Stimulated activated CD8-positive, alpha-beta memory T cell treated with anti-CD3 and anti-CD28 coated beads, Interleukin-7, amount 100 ng/mL, for 24 hours (primary cell): ENCODE measurements around the gene RNU7-1.
A peak's percentile ranks its signal among the peaks of the same experiment; 100 is the strongest.

Source experiments
- DNase-seq: peaks from one replicate; pipeline ENCODE4 v3.0.0-alpha.2; 2020; ENCODE audit warnings: low read depth

The RNU7-1 gene

GRCh38 chr12:6937481-6938352 lies 5.9 kb upstream of the RNU7-1 start:
- DNase-seq: peak; percentile 81

DNA sequence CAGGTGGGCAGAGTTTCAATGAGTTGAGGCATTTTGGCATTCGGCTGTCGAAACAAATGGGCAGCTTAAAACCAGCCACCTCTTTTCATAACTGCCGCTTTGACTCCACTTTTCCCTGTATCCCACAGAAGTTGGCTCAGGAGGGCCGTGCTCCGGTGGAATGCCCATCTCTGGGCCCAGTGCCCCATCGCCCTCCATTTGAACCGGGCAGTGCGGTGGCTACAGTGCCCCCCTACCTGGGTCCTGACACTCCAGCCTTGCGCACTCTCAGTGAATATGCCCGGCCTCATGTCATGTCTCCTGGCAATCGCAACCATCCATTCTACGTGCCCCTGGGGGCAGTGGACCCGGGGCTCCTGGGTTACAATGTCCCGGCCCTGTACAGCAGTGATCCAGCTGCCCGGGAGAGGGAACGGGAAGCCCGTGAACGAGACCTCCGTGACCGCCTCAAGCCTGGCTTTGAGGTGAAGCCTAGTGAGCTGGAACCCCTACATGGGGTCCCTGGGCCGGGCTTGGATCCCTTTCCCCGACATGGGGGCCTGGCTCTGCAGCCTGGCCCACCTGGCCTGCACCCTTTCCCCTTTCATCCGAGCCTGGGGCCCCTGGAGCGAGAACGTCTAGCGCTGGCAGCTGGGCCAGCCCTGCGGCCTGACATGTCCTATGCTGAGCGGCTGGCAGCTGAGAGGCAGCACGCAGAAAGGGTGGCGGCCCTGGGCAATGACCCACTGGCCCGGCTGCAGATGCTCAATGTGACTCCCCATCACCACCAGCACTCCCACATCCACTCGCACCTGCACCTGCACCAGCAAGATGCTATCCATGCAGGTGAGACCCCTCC lies 5.0 kb upstream of the RNU7-1 start:
- no peak for DNase-seq

DNA sequence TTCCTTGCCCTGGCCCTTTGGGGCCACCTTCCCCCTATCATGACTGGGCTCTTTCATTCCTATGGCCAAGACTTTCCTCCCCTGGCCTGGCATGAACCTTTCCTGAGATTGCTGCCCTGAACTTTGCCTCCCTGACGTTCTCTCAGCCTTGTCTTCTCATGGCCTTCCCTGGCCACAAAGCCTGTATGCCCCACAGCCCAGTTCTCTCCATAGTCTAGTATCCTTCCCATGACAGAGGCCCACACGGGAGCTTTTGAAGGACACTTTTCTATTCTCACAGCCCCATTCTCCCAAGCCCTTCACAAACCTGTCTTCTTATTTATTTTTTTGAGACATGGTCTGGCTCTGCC lies 4.5 kb upstream of the RNU7-1 start:
- DNase-seq: no peak

- no peak for DNase-seq
These were observed 2.3 kb upstream of the RNU7-1 start for GRCh38 chr12:6941267-6941666.

- DNase-seq: no peak
These were observed 1.8 kb upstream of the RNU7-1 start for GRCh38 chr12:6941782-6942181.

DNA sequence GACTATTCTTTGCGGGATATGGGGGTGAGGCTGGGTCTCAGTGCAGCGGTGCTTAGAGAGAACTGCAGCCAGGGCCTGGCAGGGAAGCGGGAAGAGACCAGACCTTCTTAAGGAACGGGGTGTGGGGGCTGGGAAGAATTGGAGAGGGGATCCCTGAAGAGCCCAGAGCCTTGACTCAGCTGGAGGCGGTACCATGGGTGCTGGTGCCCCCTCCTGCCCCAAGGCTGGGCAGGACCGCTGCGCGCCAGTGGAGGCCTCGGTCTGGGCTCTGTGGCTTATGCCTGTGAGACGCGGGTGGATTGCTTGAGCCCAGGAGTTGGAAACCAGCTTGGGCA lies 1.3 kb upstream of the RNU7-1 start:
- DNase-seq: no peak

GRCh38 chr12:6943389-6943721 lies 261 bp upstream of the RNU7-1 start:
- DNase-seq: no peak

DNA sequence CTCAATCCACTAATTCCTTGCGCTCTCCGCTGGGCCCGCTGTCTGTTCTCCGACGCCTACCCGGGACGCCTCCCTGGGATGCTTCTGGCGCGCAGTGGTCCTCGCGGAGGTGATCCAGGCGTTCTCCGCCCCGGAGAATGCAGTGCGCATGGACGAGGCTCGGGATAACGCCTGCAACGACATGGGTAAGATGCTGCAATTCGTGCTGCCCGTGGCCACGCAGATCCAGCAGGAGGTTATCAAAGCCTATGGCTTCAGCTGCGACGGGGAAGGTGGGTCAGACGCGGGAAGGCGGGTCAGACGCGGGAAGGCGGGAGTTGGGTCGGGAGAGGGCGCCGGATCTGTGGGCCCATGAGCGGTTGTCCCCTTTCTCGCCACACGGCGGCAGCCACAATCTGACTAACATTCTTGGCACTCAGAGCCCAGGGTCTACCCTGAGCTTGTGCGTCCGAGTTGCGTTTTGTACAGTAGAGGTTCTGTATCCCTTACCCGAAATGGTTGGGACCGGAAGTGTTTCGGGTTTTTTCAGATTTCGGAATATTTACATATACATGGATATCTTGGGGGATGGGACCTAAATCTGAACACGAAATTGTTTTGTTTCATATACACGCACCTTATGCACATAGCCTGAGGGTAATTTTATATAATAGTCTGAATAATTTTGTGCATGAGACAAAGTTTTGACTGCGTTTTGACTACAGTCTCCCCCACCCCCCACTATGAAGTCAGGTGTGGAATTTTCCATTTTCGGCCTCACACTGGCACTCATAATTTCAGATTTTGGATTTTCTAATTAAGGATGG lies 968 bp downstream of the RNU7-1 start:
- DNase-seq: peak; percentile 67

DNA sequence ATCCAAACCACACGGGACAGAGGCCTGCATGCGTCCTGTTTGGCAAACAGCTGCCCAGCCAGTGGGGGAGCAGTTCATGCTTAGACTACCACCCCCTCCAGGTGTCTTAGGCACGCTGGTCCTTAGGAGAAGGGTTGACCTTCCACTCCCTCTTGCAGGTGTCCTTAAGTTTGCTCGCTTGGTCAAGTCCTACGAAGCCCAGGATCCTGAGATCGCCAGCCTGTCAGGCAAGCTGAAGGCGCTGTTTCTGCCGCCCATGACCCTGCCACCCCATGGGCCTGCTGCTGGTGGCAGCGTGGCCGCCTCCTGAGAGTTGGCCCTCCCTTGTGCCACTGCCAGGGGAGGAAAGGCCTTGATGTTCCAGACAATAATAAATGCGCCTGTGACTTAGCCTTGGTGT lies 2.0 kb downstream of the RNU7-1 start:
- DNase-seq: no peak

DNA sequence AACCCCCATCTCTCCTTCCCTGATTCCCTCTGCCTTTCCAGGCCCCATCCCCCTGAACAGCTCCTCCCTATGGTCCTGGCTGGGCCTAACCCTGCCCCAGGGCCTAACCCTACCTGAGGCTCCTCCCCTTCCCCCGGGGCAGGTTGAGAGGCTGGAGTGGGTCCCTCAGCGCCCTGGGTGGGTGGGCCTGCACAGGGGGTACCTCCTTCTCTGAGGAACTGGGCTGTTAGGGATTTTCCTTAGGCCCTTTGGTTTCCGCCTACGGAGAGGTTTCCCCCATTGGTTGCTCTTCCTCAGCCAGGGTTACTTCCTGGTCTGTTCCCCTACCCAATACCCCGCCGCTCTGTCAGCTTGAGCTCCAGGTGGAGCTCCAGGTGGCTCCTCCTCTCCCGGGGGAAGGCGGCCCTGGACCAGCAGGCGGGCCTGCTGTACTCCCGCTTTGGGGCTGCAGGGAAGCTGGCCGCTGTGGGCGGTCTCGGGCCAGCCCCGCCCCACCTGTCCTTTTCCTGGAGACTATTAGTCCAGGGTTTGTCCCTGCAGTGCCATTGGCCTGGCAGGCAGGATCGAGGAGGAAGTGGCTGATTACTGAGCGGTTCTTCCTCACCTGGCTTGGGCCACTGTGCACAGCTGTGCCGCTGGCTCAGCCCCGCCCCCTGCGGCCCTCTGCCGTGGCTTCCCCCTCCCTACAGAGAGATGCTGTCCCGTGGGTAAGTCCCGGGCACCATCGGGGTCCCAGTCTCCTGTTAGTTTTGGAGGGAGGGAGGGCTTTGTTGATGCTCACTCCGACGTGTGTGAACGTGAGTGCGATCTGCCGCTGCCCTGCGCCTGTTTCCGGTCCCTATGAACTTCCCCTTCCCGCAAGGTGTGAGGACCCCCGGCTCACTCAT lies 2.7 kb downstream of the RNU7-1 start:
- DNase-seq: no peak

DNA sequence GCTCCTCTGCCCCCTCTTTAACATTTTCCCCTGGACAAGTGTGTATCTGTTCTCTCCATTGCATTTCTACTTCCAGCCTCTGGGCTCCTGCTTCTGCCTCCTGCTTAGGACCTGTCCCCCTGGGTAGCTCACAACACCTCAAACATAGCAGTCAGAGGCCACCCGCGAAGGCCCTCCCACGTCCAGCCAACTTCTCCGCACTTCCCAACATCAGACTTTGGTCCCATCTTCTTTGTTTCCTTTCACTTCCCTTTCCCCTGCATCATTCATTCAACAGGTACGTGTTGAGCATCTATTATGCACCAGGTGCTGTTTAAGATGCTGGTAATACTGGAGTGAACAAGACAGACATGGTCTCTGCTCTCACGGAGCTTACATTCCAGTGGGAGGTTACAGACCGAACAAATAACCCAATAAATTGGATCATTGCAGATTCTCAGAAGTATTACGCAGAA lies 3.3 kb downstream of the RNU7-1 start:
- DNase-seq: no peak

GRCh38 chr12:6947615-6948014 lies 4.0 kb downstream of the RNU7-1 start:
- no peak for DNase-seq

DNA sequence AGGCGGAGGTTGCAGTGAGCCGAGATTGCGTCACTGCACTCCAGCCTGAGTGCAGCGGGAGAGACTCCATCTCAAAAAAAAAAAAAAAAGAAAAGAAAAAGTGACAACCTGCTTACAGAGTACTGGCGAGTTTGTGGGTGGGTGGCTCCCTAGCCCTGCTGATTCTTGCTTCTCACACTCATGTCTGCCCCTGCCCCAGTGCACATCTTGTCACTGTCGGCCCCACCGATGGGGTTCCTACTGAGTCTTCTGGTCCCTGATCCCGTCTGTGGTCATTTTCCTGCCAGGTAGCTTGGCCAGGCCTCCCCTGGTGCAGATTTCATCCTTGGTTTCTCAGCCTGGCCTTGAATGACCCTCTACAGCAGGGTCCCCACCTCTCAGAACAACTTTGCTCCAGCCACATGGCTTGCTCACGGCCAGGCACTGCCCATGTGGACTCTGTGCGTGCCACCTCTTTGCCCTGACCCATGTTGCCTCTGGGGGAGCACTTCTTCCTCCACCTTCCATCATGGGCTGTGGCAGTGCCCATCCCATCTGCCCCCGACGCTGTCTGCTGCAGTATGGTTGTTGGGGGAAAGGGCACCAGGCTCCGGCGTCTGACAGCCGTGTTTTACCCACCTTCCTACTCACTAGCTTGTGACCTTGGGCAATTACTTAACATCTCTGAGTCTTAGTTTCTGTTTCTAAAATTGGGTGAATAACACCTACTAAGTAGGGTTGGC lies 5.4 kb downstream of the RNU7-1 start:
- no peak for DNase-seq

DNA sequence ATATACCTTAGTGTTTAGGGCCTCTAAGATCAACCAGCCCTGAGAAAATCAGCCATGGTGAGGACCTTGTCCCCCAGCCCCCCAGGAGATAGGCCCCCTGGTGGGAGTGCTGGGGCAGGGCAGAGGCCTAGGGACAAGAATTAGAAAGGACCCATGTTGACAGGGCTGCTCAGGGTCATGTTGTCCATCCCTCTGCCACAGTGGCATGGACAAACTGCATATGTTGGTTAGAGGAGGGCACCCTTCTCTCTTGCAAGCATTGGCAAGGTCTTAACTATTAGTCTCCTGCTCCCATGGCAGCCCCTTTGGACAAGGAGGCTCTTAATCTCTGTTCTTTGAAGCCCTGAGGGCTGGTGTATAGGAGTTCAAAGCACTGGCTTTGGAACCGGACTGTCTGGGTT lies 6.8 kb downstream of the RNU7-1 start:
- DNase-seq: no peak

DNA sequence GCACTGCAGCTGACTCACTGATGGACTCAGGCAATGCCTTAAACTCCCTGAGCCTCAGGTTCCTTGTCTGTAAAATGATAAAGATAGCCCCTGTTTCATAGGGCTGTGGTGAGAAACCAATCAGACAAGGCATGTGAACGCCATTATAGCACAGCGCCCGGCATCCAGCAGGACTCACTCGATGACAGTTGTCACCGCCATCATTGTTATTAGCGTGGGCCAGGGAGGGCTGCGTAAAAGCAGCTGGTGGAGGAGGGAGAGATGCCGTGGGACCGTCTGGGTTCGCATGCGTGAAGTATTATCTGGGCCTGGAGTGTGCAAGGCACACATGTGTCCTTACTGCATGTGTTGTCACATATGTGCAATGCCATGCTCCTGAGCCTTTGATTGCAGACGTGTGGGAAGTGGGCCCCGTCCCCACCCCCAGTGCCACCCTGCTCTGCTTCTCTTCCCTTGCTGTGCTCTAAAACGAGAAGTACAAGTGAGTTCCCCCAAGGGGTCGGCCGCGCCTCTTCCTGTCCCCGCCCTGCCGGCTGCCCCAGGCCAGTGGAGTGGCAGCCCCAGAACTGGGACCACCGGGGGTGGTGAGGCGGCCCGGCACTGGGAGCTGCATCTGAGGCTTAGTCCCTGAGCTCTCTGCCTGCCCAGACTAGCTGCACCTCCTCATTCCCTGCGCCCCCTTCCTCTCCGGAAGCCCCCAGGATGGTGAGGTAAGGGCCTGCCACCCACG lies 7.4 kb downstream of the RNU7-1 start, which contains the start of gene PTPN6:
TSS of gene PTPN6 (plus strand) at position 546 of the 730 bp plus-strand sequence. CDS start at position 703, 157 bp downstream.
- no peak for DNase-seq

- no peak for DNase-seq
These were observed 8.0 kb downstream of the RNU7-1 start for GRCh38 chr12:6951551-6952120.

DNA sequence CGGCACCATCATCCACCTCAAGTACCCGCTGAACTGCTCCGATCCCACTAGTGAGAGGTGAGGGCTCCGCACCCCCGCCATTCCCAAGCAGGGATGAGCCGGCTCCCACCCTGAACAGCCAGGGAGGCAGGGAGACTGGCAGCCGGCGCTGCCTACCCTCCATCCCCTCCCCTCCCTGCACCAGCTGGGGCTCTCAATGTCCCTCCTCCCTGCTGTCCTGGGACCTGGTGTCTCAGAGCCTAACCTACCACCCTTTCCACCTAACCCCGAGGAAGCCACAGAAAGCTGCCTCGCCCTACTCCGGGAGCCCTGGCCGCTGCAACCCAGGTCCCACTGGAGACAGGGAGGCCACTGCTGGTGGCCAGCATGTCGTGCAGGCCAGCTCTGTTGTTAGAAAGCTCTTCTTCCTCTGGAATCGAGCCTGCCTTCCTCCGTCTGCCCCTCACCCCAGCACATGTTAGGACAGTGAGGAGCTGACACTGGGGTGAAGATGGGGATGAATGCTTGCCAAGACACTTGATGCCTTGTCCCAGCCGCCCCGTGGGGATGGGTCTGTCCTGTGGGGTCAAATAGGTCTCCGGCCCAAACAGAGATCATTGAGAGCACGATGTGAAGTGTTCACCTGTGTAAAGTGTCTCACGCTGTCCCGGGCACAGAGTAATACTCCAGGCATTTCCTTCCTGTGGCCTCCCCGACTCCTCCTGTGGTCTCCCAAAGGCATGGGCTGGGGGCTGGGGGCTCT lies 8.7 kb downstream of the RNU7-1 start:
- DNase-seq: no peak

DNA sequence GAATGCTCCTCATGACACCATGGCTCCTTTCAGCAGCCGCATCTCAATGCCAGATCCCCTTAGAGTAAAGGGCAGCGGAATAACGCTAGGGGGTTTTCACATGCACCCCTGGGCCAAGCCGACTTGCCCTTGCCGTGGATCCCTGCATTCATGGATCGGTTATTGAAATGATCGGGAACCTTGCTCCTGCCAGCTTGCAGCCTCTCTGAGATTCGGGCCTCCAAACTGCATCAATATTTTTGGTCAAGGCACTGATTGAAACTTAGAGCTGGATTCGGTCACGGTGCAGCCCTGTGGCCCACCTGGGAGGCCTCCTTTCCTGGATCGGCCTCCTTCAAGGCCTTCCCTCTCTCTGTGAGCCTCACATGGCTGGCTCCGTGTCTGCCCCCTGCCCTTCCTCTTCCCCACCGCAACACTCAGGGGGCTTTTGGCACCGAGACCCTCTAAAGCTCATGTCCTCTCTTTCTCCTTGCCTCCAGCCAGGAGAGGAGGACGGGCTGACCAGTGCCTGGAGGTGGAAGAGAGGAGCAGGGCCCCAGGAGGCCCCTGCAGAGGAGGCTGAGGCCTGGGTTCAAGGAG lies 9.3 kb downstream of the RNU7-1 start:
- DNase-seq: no peak
